Islet of Langerhans (tissue), 1 donor: ENCODE measurements around the gene GPR18.
"Not testable (repeated sequence)": the region's sequence is repeated elsewhere in the genome, so short reads cannot be mapped to it uniquely, and the experiment has no call there.

Experiments used
- FAIRE-seq: peaks from one replicate; lab custom pipeline; 2011; peaks lifted over from hg19 to GRCh38; lab: Jason Lieb, UNC

GPR18 gene

DNA sequence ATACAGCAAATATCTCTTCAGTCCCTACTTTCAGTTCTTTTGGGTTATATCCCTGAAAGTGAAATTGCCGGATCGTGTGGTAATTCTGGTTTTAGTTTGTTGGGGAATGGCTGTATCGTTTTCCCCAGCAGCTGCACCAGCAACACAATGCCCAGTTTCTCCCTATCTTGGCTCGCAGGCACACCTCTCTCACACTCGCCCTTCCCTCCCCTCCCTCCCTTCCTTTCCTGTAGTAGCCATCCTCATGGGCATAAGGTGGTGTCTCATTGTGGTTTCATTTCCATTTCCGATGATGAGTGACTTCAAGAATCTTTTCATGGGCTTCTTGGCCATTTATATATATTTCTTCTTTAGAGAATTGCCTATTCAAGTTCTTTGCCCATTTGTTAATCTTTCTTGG is 8.6 kb upstream of the GPR18 start:
- FAIRE-seq: no peak

DNA sequence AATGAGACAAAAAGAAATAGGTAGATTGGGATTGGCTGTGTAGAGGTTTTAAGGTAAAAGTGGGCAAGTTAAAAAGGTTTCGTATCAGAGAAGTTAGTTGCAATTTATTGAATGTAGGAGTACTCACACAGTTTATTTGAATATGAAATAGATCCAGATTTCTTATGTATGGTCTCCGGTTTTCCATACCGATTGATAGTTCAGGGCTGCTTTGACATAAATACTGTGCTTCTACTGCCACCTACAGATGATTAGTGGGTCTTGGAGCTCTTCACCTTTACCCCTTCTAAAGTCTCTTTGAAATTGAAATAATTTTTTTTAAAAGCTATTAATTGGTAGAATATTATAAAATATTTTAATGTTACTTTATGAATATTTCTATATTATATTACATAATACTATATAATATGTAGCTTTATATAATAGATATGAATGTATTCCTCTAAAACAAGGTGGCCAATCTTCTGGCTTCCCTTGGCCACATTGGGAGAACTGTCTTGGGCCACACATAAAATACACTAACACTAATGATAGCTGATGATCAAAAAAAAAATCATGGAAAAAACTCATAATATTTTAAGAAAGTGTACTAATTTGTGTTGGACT is 7.7 kb upstream of the GPR18 start:
- FAIRE-seq: peak; percentile 66

DNA sequence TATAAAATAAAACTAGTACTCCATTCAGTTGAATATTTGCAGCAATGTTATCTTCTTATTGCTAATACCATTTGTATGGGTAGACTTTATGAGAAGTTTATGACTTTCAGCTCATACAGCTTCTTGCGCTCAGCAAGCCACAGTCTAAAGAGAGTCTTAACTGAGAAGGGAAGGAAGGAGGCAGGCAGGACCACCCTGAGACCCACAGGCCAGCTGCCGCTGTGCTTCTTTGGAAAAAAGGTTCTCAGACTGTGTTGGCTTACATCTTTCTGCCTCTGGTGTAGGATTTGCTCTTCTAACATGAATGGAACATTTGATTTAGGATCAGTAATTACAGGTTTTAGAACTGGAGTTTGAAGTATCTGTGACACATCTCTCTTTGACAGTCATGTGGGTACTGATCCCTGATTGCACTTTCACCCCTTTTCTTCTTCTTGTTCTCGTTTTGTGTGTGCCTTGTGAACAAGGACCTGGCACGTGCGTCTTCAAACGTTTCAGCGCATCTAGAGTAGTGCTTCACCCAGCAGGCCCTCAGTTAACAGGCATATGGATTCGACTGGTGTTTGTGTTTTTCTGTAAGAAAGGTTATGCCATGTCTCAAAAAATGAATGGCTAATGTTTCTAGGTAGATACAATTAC is 7.1 kb upstream of the GPR18 start:
- FAIRE-seq: no peak

DNA sequence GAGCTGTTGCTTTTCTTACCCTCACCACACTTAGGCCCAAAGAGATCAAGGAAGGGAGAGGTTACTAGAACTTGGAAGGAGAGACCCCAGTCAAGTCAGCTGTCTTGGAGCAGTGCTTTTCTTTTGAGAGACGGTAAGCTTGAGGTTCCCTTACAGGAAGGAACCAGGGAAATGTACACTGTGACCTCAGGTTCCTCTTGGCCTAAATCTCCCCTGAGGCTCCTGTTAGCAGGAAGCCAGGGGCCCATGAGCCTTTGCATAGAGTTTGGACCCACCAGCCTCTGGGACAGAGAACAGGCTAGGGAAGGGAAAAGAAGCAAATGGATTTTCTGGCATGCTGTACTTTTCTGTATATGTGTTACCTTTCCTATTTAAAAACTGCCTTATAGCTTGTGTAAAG is 5.9 kb upstream of the GPR18 start:
- FAIRE-seq: no peak

DNA sequence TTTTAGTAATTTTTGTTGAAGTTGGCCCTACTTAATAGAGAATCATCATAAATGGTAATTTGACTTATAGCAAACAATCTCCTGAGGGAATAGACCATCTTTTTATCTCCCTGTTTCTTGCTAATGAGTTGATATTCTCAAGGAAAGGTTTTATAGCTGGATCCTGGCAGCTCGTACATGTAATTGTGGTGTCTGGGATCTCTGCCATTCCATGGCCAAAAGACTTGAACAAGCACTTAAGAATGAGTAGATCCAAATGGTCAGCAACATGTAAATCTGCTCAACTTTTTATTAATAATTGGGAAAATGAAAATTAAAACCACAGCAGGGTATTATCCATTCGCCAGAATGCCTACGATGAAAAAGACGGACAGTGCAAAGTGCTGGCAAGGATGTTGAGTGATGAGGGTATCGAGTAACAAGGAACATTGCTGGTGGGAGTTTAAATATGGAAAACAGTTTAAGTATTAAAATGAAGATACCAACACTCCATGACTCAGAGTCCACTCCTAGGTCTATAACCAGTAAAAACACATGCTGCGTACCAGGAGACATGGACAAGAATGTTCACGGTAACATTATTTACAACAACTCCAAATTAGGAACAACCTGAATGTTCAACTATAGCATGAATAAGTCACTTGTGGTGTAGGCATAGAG is 5.1 kb upstream of the GPR18 start:
- FAIRE-seq: no peak

DNA sequence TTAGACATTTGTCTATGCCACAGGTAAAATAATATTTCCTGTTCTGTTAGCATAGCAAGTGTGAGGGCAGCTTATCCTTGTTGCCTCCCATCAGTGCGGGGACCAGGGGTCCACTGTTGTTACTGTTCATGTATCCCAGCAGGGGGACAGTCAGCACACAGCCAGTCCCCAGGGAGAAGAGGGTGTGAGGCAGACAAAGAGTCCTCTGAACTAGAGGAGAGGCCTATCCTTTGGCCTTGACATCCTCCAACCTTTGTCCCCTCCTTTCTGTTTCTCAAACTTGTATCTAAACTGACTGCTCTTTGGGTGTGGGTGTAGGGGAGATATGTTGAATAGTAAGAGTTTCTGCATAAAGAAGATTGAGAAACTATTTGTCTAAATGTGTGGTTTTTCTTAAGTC is 2.9 kb upstream of the GPR18 start:
- no peak for FAIRE-seq

DNA sequence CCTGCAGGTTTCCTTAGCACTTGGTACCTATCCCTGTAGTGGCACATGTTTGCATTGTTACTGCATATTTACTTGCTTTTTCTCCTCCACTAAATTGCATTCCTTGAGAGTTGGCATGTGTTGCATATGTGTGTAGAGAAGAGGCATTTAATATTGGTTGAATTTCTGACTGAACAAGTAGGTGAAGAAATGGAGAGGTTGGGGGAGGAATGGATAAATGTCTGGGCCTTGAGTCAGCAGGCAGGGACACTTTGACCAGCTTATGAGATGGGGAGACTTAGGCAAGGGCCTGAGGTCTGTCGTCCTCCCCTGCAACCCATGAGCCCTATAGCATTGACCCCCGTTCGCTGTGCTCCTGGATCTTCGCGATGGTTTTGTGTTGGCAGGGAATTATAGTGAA is 2.0 kb upstream of the GPR18 start:
- FAIRE-seq: no peak

DNA sequence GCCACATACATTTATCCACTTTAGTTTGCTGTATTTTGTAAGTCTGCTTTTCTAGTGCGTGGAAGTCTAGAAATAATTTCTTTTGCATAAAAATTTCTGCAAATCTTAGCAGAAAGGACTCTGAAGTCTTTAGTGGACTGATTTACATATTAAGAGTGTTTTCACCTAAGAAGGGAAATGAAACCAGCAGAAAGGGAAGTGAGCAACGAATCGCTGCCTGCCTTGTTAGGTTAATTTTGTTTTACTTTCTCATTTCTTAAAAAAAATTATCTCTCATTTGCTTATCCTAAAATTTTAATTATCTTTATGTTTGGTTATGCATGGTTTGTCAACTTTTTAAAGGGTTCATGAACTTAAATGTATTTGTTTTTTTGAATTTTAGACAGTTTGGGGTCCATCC is 767 bp upstream of the GPR18 start:
- FAIRE-seq: no peak

DNA sequence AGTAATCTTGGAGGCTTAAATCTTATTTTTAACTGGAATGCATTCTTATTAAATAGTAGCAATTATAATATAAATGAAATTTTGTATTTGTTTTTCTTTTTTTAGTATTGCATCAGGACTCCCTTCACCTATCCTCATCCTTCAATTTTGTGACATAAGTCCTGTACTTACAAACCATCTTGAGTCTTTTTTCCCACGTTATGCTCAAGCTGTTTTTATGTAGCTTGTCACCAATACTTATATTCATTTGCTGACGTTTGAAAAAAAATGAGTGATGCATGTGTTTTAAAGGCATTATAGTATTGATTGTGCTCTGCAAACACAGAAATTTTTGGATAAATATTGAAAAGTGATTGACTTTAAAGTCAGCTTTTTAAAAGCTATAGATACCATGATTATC is 888 bp downstream of the GPR18 start:
- FAIRE-seq: no peak

DNA sequence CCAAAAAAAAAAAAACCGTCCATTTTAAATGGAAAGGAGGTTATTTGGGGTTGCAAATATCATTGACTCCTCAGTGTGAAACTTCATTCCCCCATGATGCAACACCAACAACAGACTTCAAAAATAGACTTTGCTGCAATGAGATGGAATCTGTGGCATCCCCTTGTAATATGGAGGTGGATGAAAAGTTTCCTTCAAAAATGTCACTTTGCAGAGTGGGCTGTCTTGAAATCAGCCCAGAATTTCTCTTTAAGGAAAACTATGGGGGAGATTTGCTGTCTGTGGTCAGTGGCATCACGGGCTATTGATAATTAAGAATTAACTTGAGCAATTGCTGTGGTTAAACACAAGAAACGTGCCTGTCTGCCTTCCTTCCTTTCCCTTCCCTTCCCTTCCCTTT is 1.5 kb downstream of the GPR18 start:
- FAIRE-seq: no peak

DNA sequence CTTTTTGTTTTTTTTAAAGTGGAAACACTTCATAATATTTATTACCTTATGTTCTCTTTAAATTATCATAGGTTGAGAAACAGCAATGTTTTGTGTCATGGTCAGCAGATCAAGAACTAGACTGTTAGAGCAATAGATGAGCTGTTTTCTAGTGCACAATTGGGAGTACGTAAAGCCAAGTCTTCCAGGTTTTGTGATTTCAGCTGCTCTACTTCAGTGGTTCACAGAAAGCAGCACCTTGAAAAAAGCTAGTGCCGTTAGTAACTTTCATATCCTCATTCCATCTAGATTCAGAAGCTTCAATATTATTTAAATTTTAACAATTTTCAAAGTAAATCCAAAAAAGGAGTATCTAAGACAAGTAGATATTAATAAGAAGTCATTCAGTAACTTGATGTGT is 1.9 kb downstream of the GPR18 start:
- no peak for FAIRE-seq

DNA sequence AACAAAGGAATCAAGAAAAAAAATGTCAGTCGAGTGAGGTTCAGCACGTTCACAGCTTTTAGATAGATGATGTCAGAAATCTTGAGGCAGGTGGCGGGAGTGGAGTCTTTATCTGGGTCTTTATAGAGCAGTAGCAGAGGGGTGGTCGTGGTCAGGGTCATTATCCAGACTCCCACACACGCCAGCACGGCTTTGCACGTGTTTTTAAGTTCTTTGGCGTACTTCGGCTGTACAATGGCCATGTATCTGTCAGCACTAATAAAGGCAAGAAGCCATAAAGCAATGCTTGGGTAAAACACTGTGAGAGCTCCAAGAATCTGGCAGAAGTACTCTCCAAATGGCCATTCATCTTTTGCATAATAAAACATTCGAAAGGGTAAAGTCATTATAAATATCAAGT is 2.9 kb downstream of the GPR18 start:
- no peak for FAIRE-seq

DNA sequence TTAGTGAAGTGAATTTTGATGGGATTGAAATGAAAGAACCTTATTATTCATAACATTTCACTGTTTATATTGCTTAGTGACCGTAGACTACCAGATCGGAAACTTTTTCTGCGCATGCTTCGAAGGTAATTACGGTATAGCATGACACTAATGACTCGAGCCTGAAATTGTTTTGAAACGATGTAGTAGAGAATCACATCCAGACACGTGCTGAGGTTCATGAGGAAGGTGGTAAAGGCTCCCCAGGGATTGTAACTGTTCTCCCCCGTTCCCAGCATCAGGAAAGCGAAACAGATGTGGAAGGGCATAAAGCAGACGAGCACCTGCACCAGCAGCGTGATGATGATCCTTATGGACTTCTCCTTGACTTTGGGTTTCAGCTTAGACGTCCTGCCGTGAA is 3.3 kb downstream of the GPR18 start:
- FAIRE-seq: no peak

DNA sequence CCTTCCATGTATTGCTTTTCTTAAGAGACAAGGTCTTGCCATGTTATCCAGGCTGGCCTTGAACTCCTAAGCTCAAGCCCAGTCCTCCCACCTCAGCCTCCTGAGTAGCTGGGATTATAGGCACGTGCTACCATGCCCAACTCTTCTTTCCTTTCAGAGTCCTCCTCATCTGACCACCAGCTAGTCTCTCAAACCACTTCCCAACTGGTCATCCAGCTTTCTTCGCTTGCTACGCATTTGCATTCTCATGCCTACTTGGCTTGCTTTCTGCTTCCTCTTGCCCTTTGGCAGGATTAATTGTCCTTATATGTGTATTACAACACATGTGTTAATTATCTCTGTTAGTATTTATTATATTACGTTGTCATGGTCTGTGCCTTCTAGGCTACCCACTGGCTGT is 6.3 kb downstream of the GPR18 start:
- FAIRE-seq: no peak

DNA sequence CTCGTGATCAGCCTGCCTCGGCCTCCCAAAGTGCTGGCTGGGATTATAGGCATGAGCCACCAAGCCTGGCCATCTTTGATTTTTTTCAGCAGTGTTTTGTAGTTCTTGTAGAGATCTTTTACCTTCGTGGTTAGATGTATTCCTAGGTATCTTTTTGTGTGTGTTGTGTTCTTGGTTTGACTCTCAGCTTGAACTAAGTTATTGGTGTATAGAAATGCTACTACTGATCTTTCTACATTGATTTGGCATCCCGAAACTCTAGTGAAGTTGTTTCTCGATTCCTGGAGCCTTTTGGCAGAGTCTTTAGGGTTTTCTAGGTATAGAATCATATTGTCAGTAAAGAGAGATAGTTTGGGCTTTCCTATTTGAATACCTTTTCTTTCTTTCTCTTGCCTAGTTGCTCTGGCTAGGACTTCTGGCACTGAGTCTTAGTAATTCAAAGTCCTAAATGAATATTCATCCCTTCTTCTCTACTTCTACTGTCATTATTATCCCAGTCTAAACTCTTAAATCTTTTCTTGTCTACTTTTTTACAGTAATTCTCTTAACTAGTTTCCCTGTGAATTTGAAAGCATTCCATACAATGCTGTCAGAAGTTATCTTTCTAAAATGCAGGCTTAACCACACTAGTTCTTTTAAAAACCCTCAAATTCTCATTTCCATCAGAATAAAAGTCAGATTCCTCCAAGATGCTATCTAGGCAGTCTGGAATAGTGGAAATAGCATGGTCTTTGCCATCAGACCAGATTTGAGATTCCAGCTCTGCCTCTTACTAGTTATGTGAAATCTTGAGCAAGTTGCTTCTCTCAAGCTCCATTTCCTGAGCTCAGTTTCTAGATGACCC is 7.0 kb downstream of the GPR18 start:
- FAIRE-seq: no peak

DNA sequence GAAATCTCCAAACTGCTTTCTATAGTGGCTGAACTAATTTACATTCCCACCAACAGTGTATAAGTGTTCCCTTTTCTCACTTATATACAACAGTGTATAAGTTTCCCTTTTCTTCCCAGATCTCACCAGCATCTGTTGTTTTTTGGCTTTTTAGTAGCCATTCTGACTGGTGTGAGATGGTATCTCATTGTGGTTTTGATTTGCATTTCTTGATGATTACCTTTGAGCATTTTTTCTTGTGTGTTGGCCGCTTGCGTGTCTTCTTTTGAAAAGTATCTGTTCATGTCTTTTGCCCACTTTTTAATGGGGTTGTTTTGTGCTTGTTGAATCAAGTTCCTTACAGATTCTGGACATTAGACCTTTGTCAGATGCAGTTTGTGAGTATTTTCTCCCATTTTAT is 8.6 kb downstream of the GPR18 start:
- not testable (repeated sequence) for FAIRE-seq

DNA sequence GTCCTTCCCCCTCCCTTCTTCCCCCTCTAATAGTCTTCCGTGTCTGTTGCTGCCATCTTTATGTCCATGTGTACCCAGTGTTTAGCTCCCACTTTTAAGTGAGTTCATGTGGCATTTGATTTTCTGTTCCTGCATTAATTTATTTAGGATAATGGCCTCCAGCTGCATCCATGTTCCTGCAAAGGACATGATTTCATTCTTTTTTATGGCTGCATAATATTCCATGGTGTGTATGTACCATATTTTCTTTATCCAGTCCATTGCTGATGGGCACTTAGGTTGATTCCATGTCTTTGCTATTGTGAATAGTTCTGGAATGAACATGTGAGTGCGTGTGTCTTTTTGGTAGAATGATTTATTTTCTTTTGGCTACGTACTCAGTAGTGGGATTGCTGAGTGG is 9.0 kb downstream of the GPR18 start:
- not testable (repeated sequence) for FAIRE-seq

DNA sequence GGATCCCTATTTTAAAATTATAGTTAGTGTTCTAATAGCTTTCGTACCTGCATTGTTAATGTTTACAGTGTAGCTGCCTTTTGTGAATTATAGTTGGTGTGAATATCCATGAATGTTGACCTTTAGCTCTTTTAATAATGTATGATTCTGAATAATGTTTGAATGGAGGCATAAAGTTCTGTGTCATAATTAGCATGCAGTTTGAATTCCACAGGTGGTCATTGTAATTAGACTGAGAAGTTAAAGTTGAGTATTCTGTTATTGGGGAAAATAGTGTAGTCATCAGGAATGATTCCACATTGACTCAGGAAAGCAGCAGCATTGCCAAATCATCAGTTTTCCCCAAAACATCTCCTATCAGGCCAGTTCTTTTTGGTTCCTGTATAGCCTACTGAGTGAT is 12.1 kb downstream of the GPR18 start:
- no peak for FAIRE-seq

DNA sequence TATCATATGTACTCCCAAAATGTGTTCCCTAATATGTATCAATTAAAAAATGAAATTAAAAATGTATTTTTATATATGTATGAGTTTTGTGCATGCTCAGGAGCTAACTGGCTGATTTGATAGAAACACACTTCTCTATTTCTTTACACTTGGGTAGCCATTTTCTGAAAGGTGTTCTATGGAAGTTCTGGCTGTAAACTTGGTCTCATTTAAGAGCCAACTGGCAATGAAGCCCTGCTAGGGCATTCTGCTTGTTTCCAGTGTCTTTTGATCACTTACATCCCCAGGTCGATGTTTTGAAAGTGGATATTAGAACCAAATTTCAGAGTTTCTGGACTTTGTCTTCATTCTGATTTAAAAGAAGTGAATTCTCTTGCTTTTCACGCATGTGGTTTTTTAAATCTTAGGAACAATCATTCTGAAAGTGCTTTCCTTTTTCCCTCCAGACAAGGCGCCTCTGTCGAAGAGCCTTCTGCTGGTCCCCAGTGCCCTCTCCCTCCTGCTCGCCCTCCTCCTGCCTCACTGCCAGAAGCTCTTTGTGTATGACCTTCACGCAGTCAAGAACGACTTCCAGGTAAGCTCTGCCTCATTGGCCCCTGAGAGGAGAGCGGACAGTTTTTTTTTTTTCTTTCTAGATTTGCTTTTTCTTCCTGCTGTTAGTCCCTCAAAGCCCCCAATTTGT is 20.1 kb downstream of the GPR18 start:
- peak; percentile 5 for FAIRE-seq

DNA sequence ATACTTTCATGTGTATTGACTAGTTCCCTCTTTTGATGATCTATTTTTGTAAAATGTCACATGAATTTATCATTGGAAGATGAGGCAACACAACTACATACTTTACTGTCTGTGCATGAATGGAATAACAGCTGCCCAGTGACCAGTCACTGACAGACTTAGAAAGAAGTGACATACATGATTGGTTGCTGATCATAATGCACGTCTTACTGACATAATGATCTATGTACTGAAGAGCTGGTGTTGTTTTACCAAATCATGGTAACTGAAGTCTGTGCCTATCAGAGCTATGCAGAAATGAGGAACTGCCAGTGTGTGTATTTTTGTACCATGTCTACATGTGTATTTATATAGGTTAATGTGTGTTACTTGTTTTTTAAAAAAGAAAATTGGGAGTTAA is 26.5 kb downstream of the GPR18 start:
- FAIRE-seq: no peak

DNA sequence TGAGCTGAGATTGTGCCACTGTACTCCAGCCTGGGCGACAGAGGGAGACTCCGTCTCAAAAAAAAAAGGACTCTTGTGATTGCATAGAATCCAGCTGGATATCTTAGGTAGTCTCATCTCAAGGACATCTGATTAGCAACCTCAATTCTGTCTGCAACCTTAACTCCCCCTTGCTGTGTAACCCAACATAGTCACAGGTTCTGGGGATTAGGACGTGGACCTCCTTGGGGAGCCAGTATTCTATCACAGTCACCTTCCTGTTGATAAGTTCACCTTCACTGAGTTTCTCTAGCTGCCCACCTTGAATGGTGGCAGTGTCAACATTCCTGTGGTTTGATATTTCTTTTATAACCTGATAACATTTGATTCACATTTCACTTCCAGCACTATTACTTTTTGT is 27.2 kb downstream of the GPR18 start:
- FAIRE-seq: no peak

DNA sequence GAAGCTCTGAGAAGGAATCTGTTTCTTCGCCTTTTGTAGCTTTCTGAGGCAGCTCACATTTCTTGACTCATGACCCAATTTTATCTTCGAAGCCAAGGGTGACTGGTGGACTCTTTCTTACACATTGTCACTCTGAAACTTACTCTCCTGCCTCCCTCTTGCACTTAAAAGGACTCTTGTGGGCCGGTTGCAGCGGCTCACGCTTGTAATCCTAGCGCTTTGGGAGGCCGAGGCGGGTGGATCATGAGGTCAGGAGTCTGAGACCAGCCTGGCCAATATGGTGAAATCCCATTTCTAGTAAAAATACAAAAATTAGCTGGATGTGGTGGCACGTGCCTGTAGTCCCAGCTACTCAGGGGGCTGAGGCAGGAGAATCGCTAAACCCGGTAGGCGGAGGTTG is 27.6 kb downstream of the GPR18 start:
- FAIRE-seq: not testable (repeated sequence)
